Stimulated activated naive CD8-positive, alpha-beta T cell treated with anti-CD3 and anti-CD28 coated beads, Interleukin-15, Interleukin-2, amounts not matched to agents 100 ng/mL and 50 ng/mL, for 24 hours (primary cell): ENCODE data around the gene PSMD8.

Source experiments
- H3K27ac Mint-ChIP-seq: one replicate; pipeline ENCODE4 v1.8.0; 2021; ENCODE audit warnings: mild to moderate bottlenecking, mixed read lengths
- H3K27me3 Mint-ChIP-seq: one replicate; pipeline ENCODE4 v1.8.0; 2021; ENCODE audit warnings: mixed read lengths
- H3K36me3 Mint-ChIP-seq: one replicate; pipeline ENCODE4 v1.8.0; 2021; ENCODE audit warnings: low read depth, mixed read lengths
- H3K4me1 Mint-ChIP-seq: one replicate; pipeline ENCODE4 v1.8.0; 2021; ENCODE audit warnings: low read depth, mixed read lengths
- H3K4me3 Mint-ChIP-seq: one replicate; pipeline ENCODE4 v1.8.0; 2021; ENCODE audit warnings: mild to moderate bottlenecking, mixed read lengths
- H3K9me3 Mint-ChIP-seq: one replicate; pipeline ENCODE4 v1.8.0; 2021; ENCODE audit warnings: mixed read lengths

PSMD8 gene

GRCh38 chr19:38375098-38375493, 725 bp downstream of the PSMD8 start:
- no peaks in the 10 kb centered on the region for H3K9me3 Mint-ChIP-seq
- peak overlapping the region; percentile 98 for H3K27ac Mint-ChIP-seq
- H3K27me3 Mint-ChIP-seq, result no peaks in the 10 kb centered on the region
- H3K4me3 Mint-ChIP-seq, result peak overlapping the region; percentile 100
- peaks cover 29% of the 10 kb centered on the region for H3K4me1 Mint-ChIP-seq
- H3K36me3 Mint-ChIP-seq, result peaks cover 30% of the 10 kb centered on the region

GRCh38 chr19:38375748-38376147, 1.4 kb downstream of the PSMD8 start:
- H3K4me1 Mint-ChIP-seq, result peaks cover 29% of the 10 kb centered on the region
- peaks cover 37% of the 10 kb centered on the region for H3K36me3 Mint-ChIP-seq
- H3K27ac Mint-ChIP-seq, result peak overlapping the region; percentile 98
- H3K27me3 Mint-ChIP-seq, result no peaks in the 10 kb centered on the region
- H3K9me3 Mint-ChIP-seq, result no peaks in the 10 kb centered on the region
- H3K4me3 Mint-ChIP-seq, result peak overlapping the region; percentile 100

DNA sequence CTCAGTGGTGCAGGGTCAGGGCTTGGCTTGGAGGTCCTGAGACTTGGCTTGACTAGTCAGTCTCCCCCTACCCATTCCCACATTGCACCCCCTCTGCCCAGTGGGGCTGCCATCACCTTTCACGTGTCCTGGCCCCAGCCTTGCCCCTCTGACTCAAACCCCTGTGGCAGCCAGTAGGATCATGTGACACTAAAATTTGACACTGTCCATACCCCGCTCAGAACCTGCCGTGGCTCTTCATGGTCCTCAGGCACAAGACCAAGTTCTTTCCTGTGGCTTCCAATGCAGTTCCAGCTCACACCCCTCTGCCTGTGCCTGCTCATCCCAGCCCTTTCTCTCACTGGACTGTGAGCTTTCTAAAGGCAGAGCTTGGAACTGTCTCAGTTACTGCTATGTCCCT, 2.2 kb downstream of the PSMD8 start:
- Mint-ChIP-seq H3K36me3 (peaks cover 45% of the 10 kb centered on the region), H3K9me3 (no peaks in the 10 kb centered on the region), H3K27ac (peak overlapping the region; percentile 36), H3K27me3 (no peaks in the 10 kb centered on the region), H3K4me1 (peaks cover 29% of the 10 kb centered on the region), H3K4me3 (peak overlapping the region; percentile 100)

- no peak overlapping the region for H3K27ac Mint-ChIP-seq
- H3K36me3 Mint-ChIP-seq, result peaks cover 50% of the 10 kb centered on the region
- H3K4me3 Mint-ChIP-seq, result no peak overlapping the region
- H3K9me3 Mint-ChIP-seq, result no peaks in the 10 kb centered on the region
- H3K27me3 Mint-ChIP-seq, result no peaks in the 10 kb centered on the region
- H3K4me1 Mint-ChIP-seq, result peaks cover 29% of the 10 kb centered on the region
Measured at GRCh38 chr19:38377052-38377451, 2.7 kb downstream of the PSMD8 start.

- Mint-ChIP-seq H3K4me1 (peaks cover 29% of the 10 kb centered on the region), H3K27me3 (no peaks in the 10 kb centered on the region), H3K27ac (no peak overlapping the region), H3K36me3 (peaks cover 66% of the 10 kb centered on the region), H3K9me3 (no peaks in the 10 kb centered on the region), H3K4me3 (no peak overlapping the region)
Measured at GRCh38 chr19:38378866-38379265, 4.5 kb downstream of the PSMD8 start.

DNA sequence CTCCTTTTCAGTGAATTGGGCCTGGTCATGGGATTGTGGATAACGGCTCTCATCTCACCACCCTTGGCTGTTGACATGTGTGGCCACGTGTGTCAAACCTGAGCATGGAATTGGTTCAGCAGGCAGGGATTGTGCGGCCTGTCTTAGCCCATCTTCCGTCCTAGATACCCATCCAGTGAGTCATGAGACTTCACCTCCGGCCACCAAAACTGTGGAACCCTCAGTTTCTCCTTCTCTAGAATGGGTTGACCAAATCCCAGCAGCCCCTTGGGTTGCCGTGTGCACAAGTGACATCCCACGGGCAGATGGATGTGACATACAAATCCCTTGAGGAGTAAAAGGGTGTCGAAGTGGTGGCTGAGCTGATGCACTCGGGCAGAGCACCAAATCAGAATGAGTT, 6.8 kb downstream of the PSMD8 start:
- H3K27me3 Mint-ChIP-seq, result no peaks in the 10 kb centered on the region
- peaks cover 13% of the 10 kb centered on the region for H3K4me1 Mint-ChIP-seq
- H3K4me3 Mint-ChIP-seq, result no peak overlapping the region
- H3K36me3 Mint-ChIP-seq, result peaks cover 63% of the 10 kb centered on the region
- H3K9me3 Mint-ChIP-seq, result no peaks in the 10 kb centered on the region
- no peak overlapping the region for H3K27ac Mint-ChIP-seq

DNA sequence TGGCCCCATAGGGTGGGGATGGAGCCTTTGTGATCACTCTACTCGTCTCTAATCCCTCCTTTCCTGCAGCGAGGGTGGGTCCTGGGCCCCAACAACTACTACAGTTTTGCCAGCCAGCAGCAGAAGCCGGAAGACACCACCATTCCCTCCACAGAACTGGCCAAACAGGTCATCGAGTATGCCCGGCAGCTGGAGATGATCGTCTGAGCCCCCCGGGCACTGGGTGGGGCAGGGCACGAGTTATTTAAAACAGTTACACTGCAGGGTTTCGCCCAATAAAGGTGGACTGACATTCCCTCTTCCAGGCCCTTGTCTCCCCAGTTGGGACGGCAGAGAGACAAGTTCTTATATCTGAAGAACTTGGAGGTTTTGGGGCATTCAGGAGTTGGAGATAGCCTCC, 8.8 kb downstream of the PSMD8 start:
- Mint-ChIP-seq H3K27me3 (peaks cover 8% of the 10 kb centered on the region), H3K36me3 (peaks cover 62% of the 10 kb centered on the region), H3K27ac (no peak overlapping the region), H3K9me3 (no peaks in the 10 kb centered on the region), H3K4me3 (no peak overlapping the region), H3K4me1 (peaks cover 13% of the 10 kb centered on the region)

- Mint-ChIP-seq H3K27ac (no peak overlapping the region), H3K27me3 (peaks cover 9% of the 10 kb centered on the region), H3K4me1 (peaks cover 15% of the 10 kb centered on the region), H3K36me3 (peaks cover 62% of the 10 kb centered on the region), H3K9me3 (no peaks in the 10 kb centered on the region), H3K4me3 (no peak overlapping the region)
Measured at GRCh38 chr19:38383743-38384142, 9.4 kb downstream of the PSMD8 start.

- peaks cover 17% of the 10 kb centered on the region for H3K4me1 Mint-ChIP-seq
- peaks cover 11% of the 10 kb centered on the region for H3K27me3 Mint-ChIP-seq
- no peak overlapping the region for H3K27ac Mint-ChIP-seq
- H3K4me3 Mint-ChIP-seq, result no peak overlapping the region
- H3K9me3 Mint-ChIP-seq, result no peaks in the 10 kb centered on the region
- H3K36me3 Mint-ChIP-seq, result peaks cover 55% of the 10 kb centered on the region
Measured at GRCh38 chr19:38384209-38385027, 10.0 kb downstream of the PSMD8 start.

DNA sequence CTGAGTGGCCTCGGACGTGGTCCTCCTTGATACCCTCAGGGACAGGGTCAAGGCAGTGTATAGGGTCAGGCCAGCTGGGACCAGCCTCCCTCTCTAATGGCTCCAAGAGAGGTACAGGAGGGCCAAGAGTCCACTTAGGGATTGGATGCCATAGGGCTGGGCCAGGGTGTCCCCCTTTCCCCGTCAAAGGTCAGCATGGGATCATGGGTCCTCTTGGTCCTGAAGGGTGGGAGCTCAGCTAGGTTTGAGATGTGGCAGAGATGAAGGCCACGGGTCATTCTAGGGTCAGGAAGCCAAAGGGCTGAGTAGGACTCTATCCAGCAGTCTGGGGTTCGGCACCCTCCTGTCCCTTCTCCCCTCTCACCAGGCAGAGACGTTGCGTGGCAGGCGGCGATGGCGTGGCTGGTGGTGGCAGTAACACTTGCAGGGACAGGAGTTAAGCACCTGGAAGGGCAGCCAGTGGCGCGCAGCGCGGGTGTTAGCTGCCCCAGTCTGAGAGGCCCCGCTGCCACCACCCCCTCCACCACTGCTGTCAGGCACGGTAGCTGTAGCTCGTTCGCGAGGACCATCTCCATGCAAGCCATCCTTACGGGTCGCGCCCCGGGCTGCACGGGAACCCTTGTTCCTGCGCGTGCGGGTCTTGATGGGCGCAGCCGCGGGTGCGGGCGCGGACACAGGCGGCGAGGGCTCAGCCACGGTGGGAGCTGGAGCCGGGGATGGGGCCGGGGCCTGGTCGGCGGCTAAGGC, 10.9 kb downstream of the PSMD8 start:
- Mint-ChIP-seq H3K27me3 (peaks cover 18% of the 10 kb centered on the region), H3K9me3 (no peaks in the 10 kb centered on the region), H3K4me1 (peaks cover 23% of the 10 kb centered on the region), H3K27ac (no peak overlapping the region), H3K36me3 (peaks cover 49% of the 10 kb centered on the region), H3K4me3 (no peak overlapping the region)

DNA sequence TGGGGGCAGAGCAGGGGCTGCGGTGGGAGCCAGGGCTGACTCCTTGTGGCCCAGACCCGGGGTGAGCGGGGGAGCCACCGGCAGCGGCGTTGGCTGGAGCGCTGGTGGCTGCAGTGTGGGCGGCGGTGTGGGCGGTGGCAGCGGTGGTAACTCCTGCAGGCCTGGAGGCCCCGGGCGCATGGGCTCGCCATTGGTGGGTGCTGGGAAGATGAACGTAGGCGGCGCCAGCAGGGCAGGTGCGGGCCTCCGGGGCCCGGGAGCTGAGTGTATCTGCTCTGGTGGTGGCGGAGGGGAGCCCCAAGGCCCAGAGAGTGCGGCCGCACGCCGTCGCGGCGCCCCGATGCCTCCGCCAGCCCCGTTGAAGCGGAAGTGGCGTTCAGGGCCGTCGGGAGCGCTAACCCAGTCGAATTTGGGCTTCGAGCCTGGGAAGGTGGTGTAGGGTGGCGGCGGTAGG, 11.5 kb downstream of the PSMD8 start:
- Mint-ChIP-seq H3K4me3 (no peak overlapping the region), H3K27me3 (peaks cover 21% of the 10 kb centered on the region), H3K27ac (no peak overlapping the region), H3K4me1 (peaks cover 23% of the 10 kb centered on the region), H3K36me3 (peaks cover 43% of the 10 kb centered on the region), H3K9me3 (no peaks in the 10 kb centered on the region)

GRCh38 chr19:38386300-38386970, 12.1 kb downstream of the PSMD8 start:
- H3K36me3 Mint-ChIP-seq, result peaks cover 37% of the 10 kb centered on the region
- H3K9me3 Mint-ChIP-seq, result no peaks in the 10 kb centered on the region
- H3K4me1 Mint-ChIP-seq, result peaks cover 23% of the 10 kb centered on the region
- H3K4me3 Mint-ChIP-seq, result no peak overlapping the region
- H3K27me3 Mint-ChIP-seq, result peaks cover 27% of the 10 kb centered on the region
- H3K27ac Mint-ChIP-seq, result no peak overlapping the region

GRCh38 chr19:38386971-38387549, 12.7 kb downstream of the PSMD8 start:
- Mint-ChIP-seq H3K36me3 (peaks cover 31% of the 10 kb centered on the region), H3K27me3 (peaks cover 29% of the 10 kb centered on the region), H3K27ac (peak overlapping the region; percentile 68), H3K9me3 (no peaks in the 10 kb centered on the region), H3K4me1 (peaks cover 23% of the 10 kb centered on the region), H3K4me3 (peak overlapping the region; percentile 79)

DNA sequence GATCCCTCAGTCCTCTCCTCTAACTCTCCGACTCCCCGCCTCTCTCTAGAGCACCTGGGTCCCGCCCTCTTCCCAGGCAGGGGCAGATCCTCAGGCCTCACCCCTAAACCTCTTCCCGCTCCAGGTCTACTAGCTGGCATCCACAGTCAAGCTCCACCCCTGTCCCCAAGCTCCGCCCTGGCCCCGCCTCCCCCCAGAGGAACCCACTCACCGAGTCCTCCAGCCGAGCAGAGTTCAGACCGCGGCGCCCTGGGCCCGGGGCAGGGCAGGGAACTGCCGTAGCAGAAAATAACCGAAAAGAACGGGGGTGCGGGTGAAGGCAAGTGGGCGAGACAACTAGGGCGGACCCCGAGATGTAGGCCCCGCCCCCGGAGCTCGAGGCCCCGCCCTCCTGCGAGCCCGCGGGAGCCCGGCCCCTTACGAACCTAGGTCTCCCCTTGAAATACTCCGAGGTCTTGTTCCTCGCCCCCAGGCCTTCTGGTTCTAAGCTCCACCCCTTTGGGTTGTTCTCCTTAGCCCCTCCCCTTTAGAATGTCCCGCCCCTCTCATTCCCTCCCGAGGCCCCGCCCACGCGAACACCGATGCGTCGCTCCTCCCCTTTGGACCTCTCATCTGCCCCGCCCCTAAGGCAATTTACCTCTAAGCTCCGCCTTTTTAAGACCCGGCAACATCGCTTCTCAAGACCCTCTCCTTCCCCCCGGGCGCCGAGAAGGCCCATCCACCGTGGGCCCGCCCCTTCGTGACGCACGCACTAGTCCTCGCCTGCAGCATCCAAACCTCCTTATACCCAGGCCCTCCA, 13.4 kb downstream of the PSMD8 start, which contains the start of gene GGN:
Gene GGN (minus strand): TSS at position 485 of the 799 bp plus-strand sequence. CDS start 773 bp downstream, outside the sequence.
- peak within 1 kb of the TSS; percentile 68 for H3K27ac Mint-ChIP-seq
- peaks cover 24% of the 10 kb centered on the region for H3K36me3 Mint-ChIP-seq
- H3K4me3 Mint-ChIP-seq, result peak within 1 kb of the TSS; percentile 79
- peaks cover 26% of the 10 kb centered on the region for H3K4me1 Mint-ChIP-seq
- no peaks in the 10 kb centered on the region for H3K9me3 Mint-ChIP-seq
- peaks cover 32% of the 10 kb centered on the region for H3K27me3 Mint-ChIP-seq
